Naive B cell (primary cell): Measurements from ENCODE around the gene IFNA10. TPM values are rescaled to one million over a fixed set of nuclear protein-coding genes. Genes with fewer than 3 reads are reported as not detected.
"Not testable (repeated sequence)": the region's sequence is repeated elsewhere in the genome, so short reads cannot be mapped to it uniquely, and the experiment has no call there.

Source experiments
- ATAC-seq, 2 donors: fragments of 150-1000 bp; cut with Tn5 transposase; 2 replicates each; pipeline ENCODE4 v1.10.0; 2021; ENCODE audit warnings: low read depth in 2 of 2, mild to moderate bottlenecking in 2 of 2, moderate library complexity in 2 of 2
- DNase-seq: peaks from one replicate; pipeline ENCODE4 v3.0.0; 2022
- H3K27ac Mint-ChIP-seq, 6 donors: one replicate each; pipeline ENCODE4 v1.8.0; 2020 to 2022; ENCODE audit warnings: mild to moderate bottlenecking in 6 of 6, mixed read lengths in 6 of 6, moderate library complexity in 5 of 6, inconsistent platforms in 2 of 6
- H3K27me3 Mint-ChIP-seq, 3 donors: one replicate each; pipeline ENCODE4 v1.8.0; 2021 to 2022; ENCODE audit warnings: mixed read lengths in 3 of 3, mild to moderate bottlenecking in 1 of 3
- H3K36me3 Mint-ChIP-seq, 2 donors: one replicate each; pipeline ENCODE4 v1.8.0; 2020 to 2022; ENCODE audit warnings: mixed read lengths in 2 of 2, inconsistent platforms in 1 of 2, mild to moderate bottlenecking in 1 of 2
- H3K4me1 Mint-ChIP-seq, 3 donors: one replicate each; pipeline ENCODE4 v1.8.0; 2020 to 2022; ENCODE audit warnings: mixed read lengths in 3 of 3, inconsistent platforms in 1 of 3, mild to moderate bottlenecking in 1 of 3, moderate library complexity in 1 of 3
- H3K4me3 Mint-ChIP-seq, 8 donors: one replicate each; pipeline ENCODE4 v1.8.0; 2020 to 2022; ENCODE audit warnings: mild to moderate bottlenecking in 8 of 8, mixed read lengths in 8 of 8, moderate library complexity in 8 of 8, inconsistent platforms in 2 of 8
- H3K9me3 Mint-ChIP-seq, 7 donors: one replicate each; pipeline ENCODE4 v1.8.0; 2020 to 2022; ENCODE audit warnings: mixed read lengths in 7 of 7, mild to moderate bottlenecking in 5 of 7, inconsistent platforms in 2 of 7, moderate library complexity in 1 of 7
- polyA plus RNA-seq, 6 donors: library from polyadenylated mRNA; unstranded; fragments of 300-500 nt; fragmentation: Illumina TruSeq; gene quantifications; one replicate each; pipeline ENCODE4 v1.2.3, GENCODE V29; 2021; ENCODE audit warnings: low read depth in 6 of 6

The IFNA10 gene
- polyA plus RNA-seq: not detected

GRCh38 chr9:21207043-21207442 is at the start of gene IFNA10:
IFNA10 (minus strand) TSS chr9:21207143; CDS start chr9:21207097, 46 bp downstream.
- not testable (repeated sequence) for DNase-seq, H3K9me3 Mint-ChIP-seq, H3K36me3 Mint-ChIP-seq, ATAC-seq, H3K27ac Mint-ChIP-seq, H3K4me1 Mint-ChIP-seq, H3K4me3 Mint-ChIP-seq
- H3K27me3 Mint-ChIP-seq: peaks cover 8 to 17% (median 8%) of the 10 kb centered on the region in 3 donors

GRCh38 chr9:21255538-21256212 is 48.7 kb upstream of the IFNA10 start:
- H3K27me3 Mint-ChIP-seq: peaks cover 14 to 34% (median 24%) of the 10 kb centered on the region in 3 donors
- ATAC-seq (no peak), DNase-seq (no peak)
- H3K9me3 Mint-ChIP-seq: peaks cover 0 to 2% (median 0%) of the 10 kb centered on the region in 7 donors
- H3K36me3 Mint-ChIP-seq: no peaks in the 10 kb centered on the region
- peak overlapping the region in 2 of 6 donors; percentile 31 to 49 for H3K27ac Mint-ChIP-seq
- H3K4me3 Mint-ChIP-seq: no peak overlapping the region
- H3K4me1 Mint-ChIP-seq: peaks cover 4 to 12% (median 5%) of the 10 kb centered on the region in 3 donors

GRCh38 chr9:21252721-21253547 is 46.0 kb upstream of the IFNA10 start:
- DNase-seq (no peak), ATAC-seq (peak; percentile 50 to 69)
- Mint-ChIP-seq H3K4me1 (peaks cover 4 to 12% (median 5%) of the 10 kb centered on the region in 3 donors), H3K36me3 (no peaks in the 10 kb centered on the region), H3K4me3 (no peak overlapping the region), H3K9me3 (peaks cover 0 to 2% (median 0%) of the 10 kb centered on the region in 7 donors), H3K27me3 (peaks cover 18 to 34% (median 24%) of the 10 kb centered on the region in 3 donors), H3K27ac (no peak overlapping the region)

- Mint-ChIP-seq H3K27me3 (peaks cover 13 to 26% (median 17%) of the 10 kb centered on the region in 3 donors), H3K36me3 (no peaks in the 10 kb centered on the region), H3K9me3 (no peaks in the 10 kb centered on the region), H3K27ac (no peak overlapping the region), H3K4me3 (no peak overlapping the region), H3K4me1 (peaks cover 4 to 12% (median 5%) of the 10 kb centered on the region in 3 donors)
- DNase-seq (no peak), ATAC-seq (no peak)
Measured at GRCh38 chr9:21251638-21252037, 44.7 kb upstream of the IFNA10 start.

GRCh38 chr9:21251190-21251589 is 44.2 kb upstream of the IFNA10 start:
- Mint-ChIP-seq H3K36me3 (no peaks in the 10 kb centered on the region), H3K4me3 (no peak overlapping the region), H3K27me3 (peaks cover 9 to 23% (median 14%) of the 10 kb centered on the region in 3 donors), H3K4me1 (peaks cover 4 to 11% (median 5%) of the 10 kb centered on the region in 3 donors), H3K9me3 (peaks cover 0 to 1% (median 0%) of the 10 kb centered on the region in 7 donors), H3K27ac (no peak overlapping the region)
- ATAC-seq (no peak), DNase-seq (no peak)

- Mint-ChIP-seq H3K27me3 (peaks cover 0 to 24% (median 12%) of the 10 kb centered on the region in 3 donors), H3K27ac (peak overlapping the region in 1 of 6 donors; percentile 24), H3K4me1 (no peaks in the 10 kb centered on the region), H3K9me3 (peaks cover 0 to 4% (median 0%) of the 10 kb centered on the region in 7 donors), H3K36me3 (no peaks in the 10 kb centered on the region), H3K4me3 (no peak overlapping the region)
- ATAC-seq (no peak), DNase-seq (no peak)
Measured at GRCh38 chr9:21244836-21245235, 37.9 kb upstream of the IFNA10 start.

GRCh38 chr9:21239911-21240310 is 33.0 kb upstream of the IFNA10 start, which contains the start of gene IFNA14:
IFNA14 (minus strand) TSS chr9:21240005; CDS start chr9:21239935, 70 bp downstream.
- H3K36me3 Mint-ChIP-seq: no peaks in the 10 kb centered on the region
- no peak for DNase-seq
- ATAC-seq: no peak
- peak within 1 kb of the TSS in 1 of 8 donors; percentile 37 for H3K4me3 Mint-ChIP-seq
- H3K27ac Mint-ChIP-seq: no peak within 1 kb of the TSS
- H3K9me3 Mint-ChIP-seq: no peaks in the 10 kb centered on the region
- peaks cover 9 to 24% (median 10%) of the 10 kb centered on the region in 3 donors for H3K27me3 Mint-ChIP-seq
- H3K4me1 Mint-ChIP-seq: peaks cover 4 to 6% (median 6%) of the 10 kb centered on the region in 3 donors

GRCh38 chr9:21236360-21236714 is 29.4 kb upstream of the IFNA10 start:
- DNase-seq, ATAC-seq, H3K4me1 Mint-ChIP-seq, H3K36me3 Mint-ChIP-seq, H3K4me3 Mint-ChIP-seq, H3K27ac Mint-ChIP-seq, H3K9me3 Mint-ChIP-seq: not testable (repeated sequence)
- peaks cover 1 to 10% (median 5%) of the 10 kb centered on the region in 3 donors for H3K27me3 Mint-ChIP-seq

- Mint-ChIP-seq H3K27me3 (peaks cover 0 to 10% (median 5%) of the 10 kb centered on the region in 3 donors), H3K27ac (peak overlapping the region in 1 of 6 donors; percentile 47)
- H3K4me3 Mint-ChIP-seq, H3K4me1 Mint-ChIP-seq, H3K9me3 Mint-ChIP-seq, H3K36me3 Mint-ChIP-seq: not testable (repeated sequence)
- ATAC-seq (peak; percentile 81 to 92), DNase-seq (peak; percentile 30)
Measured at GRCh38 chr9:21235468-21236359, 28.8 kb upstream of the IFNA10 start.

- H3K4me3 Mint-ChIP-seq: no peak overlapping the region
- no peak for DNase-seq
- no peaks in the 10 kb centered on the region for H3K9me3 Mint-ChIP-seq
- ATAC-seq: no peak
- peaks cover 0 to 10% (median 0%) of the 10 kb centered on the region in 3 donors for H3K27me3 Mint-ChIP-seq
- no peaks in the 10 kb centered on the region for H3K36me3 Mint-ChIP-seq
- peaks cover 4 to 6% (median 6%) of the 10 kb centered on the region in 3 donors for H3K4me1 Mint-ChIP-seq
- H3K27ac Mint-ChIP-seq: peak overlapping the region in 1 of 6 donors; percentile 79
Measured at GRCh38 chr9:21234153-21234687, 27.3 kb upstream of the IFNA10 start.

GRCh38 chr9:21233258-21233657 is 26.3 kb upstream of the IFNA10 start:
- Mint-ChIP-seq H3K27ac (peak overlapping the region in 1 of 6 donors; percentile 34), H3K4me3 (no peak overlapping the region), H3K36me3 (no peaks in the 10 kb centered on the region), H3K27me3 (peaks cover 0 to 10% (median 0%) of the 10 kb centered on the region in 3 donors), H3K9me3 (no peaks in the 10 kb centered on the region), H3K4me1 (peaks cover 4 to 6% (median 6%) of the 10 kb centered on the region in 3 donors)
- DNase-seq (no peak), ATAC-seq (no peak)

GRCh38 chr9:21228122-21228521 is 21.2 kb upstream of the IFNA10 start, which contains the start of gene IFNA17:
IFNA17 (minus strand) TSS chr9:21228222; CDS start chr9:21228173, 49 bp downstream.
- peak within 1 kb of the TSS in 1 of 6 donors; percentile 30 for H3K27ac Mint-ChIP-seq
- H3K36me3 Mint-ChIP-seq: no peaks in the 10 kb centered on the region
- peaks cover 0 to 7% (median 5%) of the 10 kb centered on the region in 3 donors for H3K27me3 Mint-ChIP-seq
- no peak for ATAC-seq
- H3K4me1 Mint-ChIP-seq: no peaks in the 10 kb centered on the region
- H3K9me3 Mint-ChIP-seq: peaks cover 0 to under 1% (median 0%) of the 10 kb centered on the region in 7 donors
- no peak for DNase-seq
- no peak within 1 kb of the TSS for H3K4me3 Mint-ChIP-seq
